ACC112 (cell line): ENCODE data around the gene SDSL.

Source experiments
- H2AFZ ChIP-seq: fragments of 200-600 bp; sonication (generic); one replicate; pipeline ENCODE4 v1.6.0; 2017; ENCODE audit warnings: antibody characterized with exemption, low read length; ENCODE audit not compliant: unreplicated experiment
- H3K27ac ChIP-seq: fragments of 200-600 bp; sonication (generic); 2 replicates; pipeline ENCODE4 v1.5.1; 2014; ENCODE audit warnings: low read depth, mild to moderate bottlenecking, antibody characterized with exemption, low read length, moderate library complexity
- H3K27me3 ChIP-seq: fragments of 200-600 bp; sonication (generic); 2 replicates; pipeline ENCODE4 v1.6.1; 2014; ENCODE audit warnings: mild to moderate bottlenecking, antibody characterized with exemption, low read length, moderate library complexity, mixed read lengths; ENCODE audit not compliant: insufficient read depth
- H3K36me3 ChIP-seq: fragments of 200-600 bp; sonication (generic); 2 replicates; pipeline ENCODE4 v1.6.1; 2016; ENCODE audit warnings: mild to moderate bottlenecking, antibody characterized with exemption, low read length, moderate library complexity, mixed read lengths; ENCODE audit not compliant: insufficient read depth
- H3K4me1 ChIP-seq: fragments of 200-600 bp; sonication (generic); one replicate; pipeline ENCODE4 v1.6.1; 2016; ENCODE audit warnings: low read length, mixed read lengths; ENCODE audit not compliant: insufficient read depth, unreplicated experiment, control insufficient read depth
- H3K4me3 ChIP-seq: fragments of 200-600 bp; sonication (generic); 2 replicates; pipeline ENCODE4 v1.5.1; 2014; ENCODE audit warnings: mild to moderate bottlenecking, low read depth, low read length
- H3K79me2 ChIP-seq: fragments of 200-600 bp; sonication (generic); one replicate; pipeline ENCODE4 v1.6.0; 2016; ENCODE audit warnings: low read length; ENCODE audit not compliant: control insufficient read depth, unreplicated experiment, insufficient read depth

Gene SDSL

DNA sequence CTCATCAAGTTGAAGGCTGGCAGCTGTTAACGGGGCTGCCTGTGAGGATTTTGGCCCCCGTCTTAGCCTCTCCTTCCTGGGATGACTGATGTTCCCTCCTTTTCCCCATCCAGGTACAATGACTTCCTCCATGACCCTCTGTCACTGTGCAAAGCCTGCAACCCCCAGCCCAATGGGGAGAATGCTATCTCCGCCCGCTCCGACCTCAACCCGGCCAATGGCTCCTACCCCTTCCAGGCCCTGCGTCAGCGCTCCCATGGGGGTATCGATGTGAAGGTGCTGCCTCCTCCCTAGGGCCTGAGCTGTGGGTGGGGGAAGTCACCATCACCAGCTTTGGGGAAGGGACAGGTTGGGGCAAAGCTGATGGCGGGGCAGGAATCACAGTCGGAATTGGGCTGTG, 34.5 kb upstream of the SDSL start:
- no peaks in the 10 kb centered on the region for H3K79me2 ChIP-seq
- H2AFZ ChIP-seq: no peak overlapping the region
- H3K36me3 ChIP-seq: peaks cover 7% of the 10 kb centered on the region; the same call in 1 of the 2 replicates
- H3K27ac ChIP-seq: no peak overlapping the region
- H3K4me3 ChIP-seq: no peak overlapping the region
- H3K4me1 ChIP-seq: no peaks in the 10 kb centered on the region
- H3K27me3 ChIP-seq: no peaks in the 10 kb centered on the region

DNA sequence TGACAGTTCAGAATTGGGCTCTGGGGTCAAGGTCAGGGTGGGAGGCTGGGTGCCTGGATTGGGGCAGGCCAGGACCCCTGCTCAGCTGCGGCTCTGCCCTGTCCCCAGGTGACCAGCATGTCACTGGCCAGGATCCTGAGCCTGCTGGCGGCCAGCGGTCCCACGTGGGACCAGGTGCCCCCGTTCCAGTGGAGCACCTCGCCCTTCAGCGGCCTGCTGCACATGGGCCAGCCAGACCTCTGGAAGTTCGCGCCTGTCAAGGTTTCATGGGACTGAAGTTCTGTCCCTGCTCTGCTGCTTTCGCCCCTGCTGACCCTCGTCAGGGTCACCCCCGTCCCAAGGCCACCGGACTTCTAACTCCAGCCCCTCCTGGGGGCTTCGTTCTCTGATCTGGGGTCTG, 33.8 kb upstream of the SDSL start:
- Histone ChIP-seq H3K27me3 (no peaks in the 10 kb centered on the region), H3K4me3 (no peak overlapping the region), H3K79me2 (no peaks in the 10 kb centered on the region), H3K4me1 (no peaks in the 10 kb centered on the region), H3K27ac (no peak overlapping the region), H2AFZ (no peak overlapping the region), H3K36me3 (peaks cover 7% of the 10 kb centered on the region; the same call in 1 of the 2 replicates)

DNA sequence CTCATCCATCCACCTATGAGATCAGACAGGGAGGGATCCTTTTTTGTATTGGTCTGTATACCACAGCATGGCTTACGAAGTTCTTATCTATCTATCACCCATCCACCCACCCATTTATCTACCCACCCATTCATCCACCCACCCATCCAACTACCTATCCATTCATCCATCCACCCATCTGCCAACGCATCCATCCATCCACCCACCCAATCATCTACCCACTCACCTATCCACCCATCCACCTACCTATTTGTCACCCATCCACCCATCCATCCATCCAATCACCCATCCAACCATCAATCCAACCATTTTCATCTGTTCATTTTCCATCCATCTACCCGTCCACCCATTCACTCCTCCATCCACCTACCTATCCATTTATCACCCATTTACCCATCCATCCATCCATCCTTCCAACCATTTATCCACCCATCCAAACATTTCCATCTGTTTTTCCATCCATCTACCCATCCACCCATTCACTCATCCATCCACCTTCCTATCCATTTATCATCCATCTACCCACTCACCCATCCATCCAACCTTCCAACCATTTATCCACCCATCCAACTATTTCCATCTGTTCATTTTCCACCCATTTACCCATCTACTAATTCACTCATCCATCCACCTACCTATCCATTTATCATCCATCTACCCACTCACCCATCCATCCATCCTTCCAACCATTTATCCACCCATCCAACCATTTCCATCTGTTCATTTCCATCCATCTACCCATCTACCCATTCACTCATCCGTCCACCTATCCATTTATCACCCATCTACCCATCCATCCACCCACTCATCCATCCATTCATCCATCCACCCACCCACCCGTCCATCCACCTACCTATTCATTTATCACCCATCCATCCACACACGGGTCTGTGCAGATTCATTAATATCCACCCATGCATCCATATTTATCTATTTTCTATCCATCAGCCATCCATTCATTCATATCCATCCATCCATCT, 31.8 kb upstream of the SDSL start:
- no peak overlapping the region for H3K4me3 ChIP-seq
- H3K79me2 ChIP-seq: no peaks in the 10 kb centered on the region
- H3K27ac ChIP-seq: no peak overlapping the region
- peaks cover 7% of the 10 kb centered on the region; the same call in 1 of the 2 replicates for H3K36me3 ChIP-seq
- H3K27me3 ChIP-seq: no peaks in the 10 kb centered on the region
- no peaks in the 10 kb centered on the region for H3K4me1 ChIP-seq
- H2AFZ ChIP-seq: no peak overlapping the region

DNA sequence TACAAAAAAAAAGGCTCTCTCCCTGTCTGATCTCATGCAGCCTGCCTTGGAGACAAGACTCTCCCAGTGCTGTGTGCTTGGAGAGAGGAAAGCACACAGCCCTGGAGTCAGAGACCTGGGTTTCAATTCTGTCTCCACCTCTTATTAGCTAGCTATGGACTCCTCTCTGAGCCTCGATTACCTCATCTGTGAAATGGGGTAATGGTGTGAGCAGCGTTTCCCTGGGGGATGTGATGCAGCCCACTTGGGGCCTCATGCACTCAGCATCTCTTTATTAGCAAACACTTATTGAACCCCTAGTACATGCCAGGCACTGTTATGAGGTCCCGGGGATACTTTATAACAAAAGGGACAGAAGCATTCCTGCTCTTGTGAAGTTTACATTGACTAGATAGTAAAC, 31.0 kb upstream of the SDSL start:
- Histone ChIP-seq H3K27me3 (no peaks in the 10 kb centered on the region), H2AFZ (no peak overlapping the region), H3K27ac (no peak overlapping the region), H3K79me2 (no peaks in the 10 kb centered on the region), H3K36me3 (peaks cover 7% of the 10 kb centered on the region; the same call in 1 of the 2 replicates), H3K4me1 (no peaks in the 10 kb centered on the region), H3K4me3 (no peak overlapping the region)

DNA sequence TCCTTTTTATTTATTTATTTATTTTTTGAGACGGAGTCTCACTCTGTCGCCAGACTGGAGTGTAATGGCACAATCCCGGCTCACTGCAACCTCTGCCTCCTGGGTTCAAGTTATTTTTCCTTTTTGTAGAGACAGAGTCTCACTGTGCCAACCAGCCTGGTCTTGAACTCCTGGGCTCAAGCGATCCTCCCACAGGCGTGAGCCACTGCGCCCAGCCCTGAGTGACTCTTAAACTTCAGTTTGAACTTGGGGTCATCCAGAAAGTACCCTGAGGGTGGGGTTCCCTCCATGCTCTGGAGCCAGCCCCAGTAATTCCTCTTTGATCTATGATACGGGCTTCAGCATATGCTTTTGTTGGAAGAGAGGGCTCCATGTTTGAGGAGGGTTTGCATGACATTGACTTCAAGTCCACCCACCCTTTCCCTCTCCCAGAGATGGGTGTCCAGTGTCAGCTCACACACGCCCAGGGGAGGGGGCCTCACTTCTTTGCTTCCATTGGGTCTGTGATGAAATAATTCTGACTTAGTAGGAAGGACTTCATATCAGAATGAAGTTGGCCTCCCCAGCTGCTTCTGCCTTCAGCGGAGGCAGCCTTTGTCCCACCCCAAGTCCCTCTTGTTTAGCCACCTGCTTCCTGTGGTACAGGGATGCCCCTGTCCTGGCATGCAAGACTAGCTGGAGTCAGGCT, 30.4 kb upstream of the SDSL start:
- H3K27me3 ChIP-seq: no peaks in the 10 kb centered on the region
- H2AFZ ChIP-seq: no peak overlapping the region
- no peaks in the 10 kb centered on the region for H3K79me2 ChIP-seq
- H3K36me3 ChIP-seq: peaks cover 7% of the 10 kb centered on the region; the same call in 1 of the 2 replicates
- no peak overlapping the region for H3K27ac ChIP-seq
- H3K4me3 ChIP-seq: no peak overlapping the region
- H3K4me1 ChIP-seq: no peaks in the 10 kb centered on the region

DNA sequence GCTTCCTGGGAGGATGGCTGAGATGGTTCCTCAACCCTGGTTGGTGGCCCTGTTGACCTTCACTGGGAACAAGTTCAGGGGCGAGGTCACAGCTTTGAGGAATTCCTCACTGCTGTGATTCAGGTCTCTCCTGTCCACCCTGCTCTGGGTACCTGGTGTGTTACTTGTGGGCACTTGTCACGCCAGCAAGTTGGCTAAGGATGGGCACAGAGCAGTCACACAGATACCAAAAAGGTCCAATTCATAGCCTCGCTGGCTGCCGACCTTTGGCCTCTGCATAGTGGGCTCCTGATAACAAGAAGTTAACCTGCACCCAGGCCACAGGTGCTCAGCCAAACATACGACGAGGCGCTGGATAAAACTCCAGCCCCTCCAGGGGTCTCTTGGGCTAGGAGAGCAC, 29.7 kb upstream of the SDSL start:
- Histone ChIP-seq H3K27me3 (no peaks in the 10 kb centered on the region), H3K36me3 (peaks cover 7% of the 10 kb centered on the region; the same call in 1 of the 2 replicates), H3K4me3 (no peak overlapping the region), H3K27ac (no peak overlapping the region), H2AFZ (no peak overlapping the region), H3K79me2 (no peaks in the 10 kb centered on the region), H3K4me1 (no peaks in the 10 kb centered on the region)

DNA sequence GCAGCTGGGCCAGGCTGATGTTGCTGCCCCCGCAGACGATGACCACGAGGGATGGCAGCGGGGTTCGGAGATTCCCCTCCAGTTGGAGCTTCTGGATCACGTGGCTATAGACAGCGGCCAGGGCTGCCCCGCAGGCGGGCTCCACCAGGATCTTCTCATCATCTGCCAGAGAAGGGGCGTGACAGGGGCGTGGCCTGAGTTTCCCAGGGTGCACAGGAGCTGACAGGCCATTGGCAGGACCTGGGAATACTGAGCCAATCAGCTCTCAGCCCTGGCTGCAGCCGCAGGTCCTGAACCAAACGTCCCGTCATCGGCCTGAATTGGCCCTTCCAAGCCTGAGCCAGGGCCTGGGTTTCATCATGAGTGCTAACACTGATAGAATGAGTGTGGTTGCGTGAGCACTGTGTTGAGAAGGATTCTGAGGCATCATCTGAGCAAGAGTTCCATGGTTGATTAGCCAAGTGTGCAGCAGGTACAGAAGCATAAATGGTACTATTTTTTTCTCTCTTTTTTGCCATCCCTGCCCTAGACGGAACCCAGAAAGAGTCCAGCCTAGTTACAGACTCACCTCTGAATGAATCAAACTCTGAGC, 29.1 kb upstream of the SDSL start:
- Histone ChIP-seq H3K27ac (no peak overlapping the region), H3K4me1 (no peaks in the 10 kb centered on the region), H3K4me3 (no peak overlapping the region), H3K27me3 (no peaks in the 10 kb centered on the region), H3K36me3 (peaks cover 7% of the 10 kb centered on the region; the same call in 1 of the 2 replicates), H3K79me2 (no peaks in the 10 kb centered on the region), H2AFZ (no peak overlapping the region)

DNA sequence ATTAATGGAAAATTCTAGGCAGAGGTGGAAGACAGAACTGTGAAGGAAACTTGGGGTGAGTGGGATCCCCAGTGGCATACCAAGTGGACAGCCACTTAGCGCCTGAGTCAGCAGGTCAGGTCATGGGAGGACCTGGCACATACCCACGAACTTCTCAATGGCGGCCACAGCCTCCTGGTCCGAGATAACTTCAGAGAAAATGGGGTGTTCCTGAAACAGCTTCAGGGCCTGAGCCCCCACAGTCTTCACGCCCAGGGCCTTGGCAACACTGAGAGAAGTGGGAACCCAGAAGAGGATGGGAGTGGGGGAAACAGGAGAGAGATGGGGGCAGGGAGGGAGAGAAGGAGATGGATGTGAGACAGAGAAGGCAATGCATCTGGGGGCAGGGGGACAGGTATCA, 28.4 kb upstream of the SDSL start:
- Histone ChIP-seq H3K36me3 (peaks cover 7% of the 10 kb centered on the region; the same call in 1 of the 2 replicates), H3K4me3 (no peak overlapping the region), H2AFZ (no peak overlapping the region), H3K4me1 (no peaks in the 10 kb centered on the region), H3K27me3 (no peaks in the 10 kb centered on the region), H3K79me2 (no peaks in the 10 kb centered on the region), H3K27ac (no peak overlapping the region)

DNA sequence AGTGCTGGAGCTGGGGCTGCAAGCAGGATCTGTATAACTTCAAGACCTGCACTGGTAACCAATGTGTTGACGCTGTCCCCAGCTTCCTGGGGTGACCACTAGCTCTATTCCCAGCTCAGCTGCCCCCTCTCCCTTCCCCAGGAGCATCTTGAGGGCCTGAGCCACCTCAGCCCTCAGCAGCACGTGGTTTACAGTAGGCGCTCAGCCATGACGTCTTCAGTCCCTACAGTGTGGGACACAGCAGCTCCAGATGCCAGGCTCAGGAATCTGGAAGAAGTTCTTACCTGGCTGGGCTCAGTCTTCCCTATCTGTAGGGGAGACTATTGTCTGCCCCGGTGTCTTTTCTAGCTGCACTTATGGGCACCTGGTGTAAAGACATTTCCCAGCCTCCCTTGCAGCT, 27.1 kb upstream of the SDSL start:
- H3K27me3 ChIP-seq: no peaks in the 10 kb centered on the region
- no peak overlapping the region for H3K4me3 ChIP-seq
- H3K79me2 ChIP-seq: no peaks in the 10 kb centered on the region
- no peaks in the 10 kb centered on the region for H3K4me1 ChIP-seq
- no peak overlapping the region for H2AFZ ChIP-seq
- no peak overlapping the region for H3K27ac ChIP-seq
- H3K36me3 ChIP-seq: peaks cover 7% of the 10 kb centered on the region; the same call in 1 of the 2 replicates

DNA sequence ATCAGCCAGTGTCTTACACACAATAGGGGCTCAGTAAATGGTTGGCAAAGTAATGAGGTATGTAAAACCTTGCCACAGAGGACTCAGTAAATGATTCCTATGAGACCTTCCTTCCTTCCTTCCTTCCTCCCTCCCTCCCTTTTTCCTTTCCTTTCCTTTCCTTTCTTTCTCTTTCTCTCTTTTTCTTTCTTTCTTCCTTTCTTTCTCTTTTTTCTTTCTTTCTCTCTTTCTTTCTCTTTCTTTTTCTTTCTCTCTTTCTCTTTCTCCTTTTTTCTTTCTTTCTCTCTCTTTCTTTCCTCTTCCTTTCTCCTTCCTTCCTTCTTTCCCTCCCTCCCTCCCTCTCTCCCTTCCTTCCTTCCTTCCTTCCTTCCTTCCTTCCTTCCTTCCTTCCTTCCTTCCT, 26.0 kb upstream of the SDSL start:
- H3K4me3 ChIP-seq: no peak overlapping the region
- no peak overlapping the region for H2AFZ ChIP-seq
- H3K36me3 ChIP-seq: no peaks in the 10 kb centered on the region
- H3K4me1 ChIP-seq: no peaks in the 10 kb centered on the region
- no peaks in the 10 kb centered on the region for H3K79me2 ChIP-seq
- no peak overlapping the region for H3K27ac ChIP-seq
- H3K27me3 ChIP-seq: no peaks in the 10 kb centered on the region
